Small intestine (tissue), 7 donors: ENCODE measurements around the gene SLC6A12. TPM values are rescaled to one million over a fixed set of nuclear protein-coding genes. Genes with fewer than 3 reads are reported as not detected.
A peak's percentile ranks its signal among the peaks of the same experiment; 100 is the strongest.

ENCODE experiments used
- DNase-seq, 2 donors: peaks; one replicate each; pipeline versions ENCODE4 v3.0.0 to v3.0.0-alpha.2; 2013
- FAIRE-seq: peaks from 2 replicates; lab custom pipeline; 2012; peaks lifted over from hg19 to GRCh38; lab: Jason Lieb, UNC
- H3K27ac ChIP-seq, 3 donors: one replicate each; pipeline ENCODE4 v1.5.1; 2013; ENCODE audit warnings: low read length in 2 of 3, mild to moderate bottlenecking in 2 of 3, control low read depth in 1 of 3, inconsistent platforms in 1 of 3, low read depth in 1 of 3, moderate library complexity in 1 of 3
- H3K27me3 ChIP-seq, 3 donors: one replicate each; pipeline ENCODE4 v1.6.1; 2013; ENCODE audit warnings: low read length in 3 of 3, inconsistent platforms in 1 of 3; ENCODE audit not compliant: control insufficient read depth in 3 of 3, insufficient read depth in 3 of 3
- H3K36me3 ChIP-seq, 3 donors: one replicate each; pipeline ENCODE4 v1.6.1; 2013; ENCODE audit warnings: low read length in 3 of 3, inconsistent platforms in 1 of 3, low read depth in 1 of 3, mild to moderate bottlenecking in 1 of 3, moderate library complexity in 1 of 3; ENCODE audit not compliant: control insufficient read depth in 3 of 3, insufficient read depth in 2 of 3
- H3K4me1 ChIP-seq, 3 donors: one replicate each; pipeline ENCODE4 v1.6.1; 2013; ENCODE audit warnings: low read length in 2 of 3, inconsistent platforms in 1 of 3, low read depth in 1 of 3, mild to moderate bottlenecking in 1 of 3, moderate library complexity in 1 of 3; ENCODE audit not compliant: control insufficient read depth in 3 of 3, insufficient read depth in 2 of 3
- H3K4me3 ChIP-seq, 3 donors: one replicate each; pipeline ENCODE4 v1.5.1; 2013; ENCODE audit warnings: low read length in 3 of 3, control low read depth in 1 of 3, inconsistent platforms in 1 of 3, low read depth in 1 of 3, mild to moderate bottlenecking in 1 of 3, moderate library complexity in 1 of 3
- H3K9me3 ChIP-seq, 2 donors: one replicate each; pipeline ENCODE4 v1.6.1; 2013; ENCODE audit warnings: low read depth in 1 of 2, low read length in 1 of 2; ENCODE audit not compliant: control insufficient read depth in 2 of 2, insufficient read depth in 1 of 2
- WGBS, 3 donors: extraction: QIAGEN DNeasy Blood & Tissue Kit; methylation state at CpG; one replicate each; pipeline ENCODE4 v1.1.7; 2013; 5-methylcytosine and 5-hydroxymethylcytosine counted together
- polyA plus RNA-seq, 4 donors: library from polyadenylated mRNA; stranded (reverse) in 3 of 4; unstranded in 1 of 4; fragments of 200-250 nt in 3 of 4; fragments of 120-200 nt in 1 of 4; gene quantifications; one replicate each; pipeline versions ENCODE4 v1.2.1 to v1.2.3, GENCODE V29; 2013
- donor health status: healthy with polysubstance abuse.
- donor health status: control.
- donor health status: control.
- donor health status: Bipolar disorder and iron deficiency.
- donor health status: healthy.

SLC6A12 gene
- polyA plus RNA-seq, 4 donors = 0.06 to 9.4 (median 1.7) TPM

- Histone ChIP-seq H3K27ac (peak overlapping the region; percentile 67 to 93 (median 74)), H3K36me3 (peaks cover 0 to 3% (median 0%) of the 10 kb centered on the region in 3 donors), H3K27me3 (peaks cover 0 to 19% (median 5%) of the 10 kb centered on the region in 3 donors), H3K4me1 (peaks cover 0 to 44% (median 2%) of the 10 kb centered on the region in 3 donors), H3K9me3 (no peaks in the 10 kb centered on the region), H3K4me3 (no peak overlapping the region)
- peak; percentile 92 to 95 for DNase-seq
- WGBS, 3 donors = 13 to 54% (median 37%) methylated on average over 19 of the region's 19 CpGs
- FAIRE-seq = no peak
Observed at GRCh38 chr12:143964-144649, 69.8 kb downstream of the SLC6A12 start.

- Histone ChIP-seq H3K9me3 (no peaks in the 10 kb centered on the region), H3K36me3 (peaks cover 0 to 3% (median 0%) of the 10 kb centered on the region in 3 donors), H3K27ac (no peak overlapping the region), H3K4me1 (peaks cover 0 to 42% (median 2%) of the 10 kb centered on the region in 3 donors), H3K4me3 (no peak overlapping the region), H3K27me3 (peaks cover 0 to 28% (median 5%) of the 10 kb centered on the region in 3 donors)
- DNase-seq (no peak), FAIRE-seq (no peak)
- WGBS, 3 donors = 72 to 78% (median 78%) methylated on average over 5 of the region's 5 CpGs
Observed at GRCh38 chr12:140162-140561, 73.8 kb downstream of the SLC6A12 start.

Other genes starting within 250 kb of the SLC6A12 start
- gene IQSEC3, start 147.4 kb downstream of the SLC6A12 start, polyA plus RNA-seq = 1 to 10 TPM in 2 of 4 donors, under 1 TPM in 1, not detected in 1; under 0.01 to 1.5 (median 1.4) TPM
- gene SLC6A13, start 48.7 kb upstream of the SLC6A12 start, polyA plus RNA-seq = 10 to 100 TPM in 2 of 4 donors, under 1 TPM in 2; 0.24 to 18.6 (median 5.8) TPM
- 10 to 100 TPM in 1 of 4 donors, 1 to 10 TPM in 3; 4.1 to 26.9 (median 8.0) TPM for gene KDM5A, start 175.2 kb upstream of the SLC6A12 start, polyA plus RNA-seq
- 10 to 100 TPM in 1 of 4 donors, 1 to 10 TPM in 3; 3.2 to 10.9 (median 4.3) TPM for gene CCDC77, start 187.5 kb upstream of the SLC6A12 start, polyA plus RNA-seq
- gene B4GALNT3, start 245.8 kb upstream of the SLC6A12 start, polyA plus RNA-seq = 1 to 10 TPM in 2 of 4 donors, under 1 TPM in 1, not detected in 1; 0.45 to 6.6 (median 2.9) TPM